Colonic mucosa (tissue), 4 donors: ENCODE results near the gene PNMA1. TPM values are rescaled to one million over a fixed set of nuclear protein-coding genes. Genes with fewer than 3 reads are reported as not detected.

ENCODE experiments used
- DNase-seq: peaks from one replicate; pipeline ENCODE4 v3.0.0-alpha.2; 2020
- H3K27ac ChIP-seq: fragments of 200-600 bp; one replicate; pipeline ENCODE4 v1.8.0; 2021
- H3K27me3 ChIP-seq: fragments of 200-600 bp; one replicate; pipeline ENCODE4 v1.8.0; 2021
- H3K36me3 ChIP-seq: fragments of 200-600 bp; one replicate; pipeline ENCODE4 v1.8.0; 2021
- H3K4me1 ChIP-seq: fragments of 200-600 bp; one replicate; pipeline ENCODE4 v1.8.0; 2021; ENCODE audit warnings: mild to moderate bottlenecking
- H3K4me3 ChIP-seq: fragments of 200-600 bp; one replicate; pipeline ENCODE4 v1.8.0; 2021
- H3K9ac ChIP-seq, 2 donors: one replicate each; pipeline ENCODE4 v1.7.0; 2013; ENCODE audit warnings: control low read depth in 2 of 2, low read depth in 2 of 2, low read length in 2 of 2
- H3K9me3 ChIP-seq: fragments of 200-600 bp; one replicate; pipeline ENCODE4 v1.8.0; 2021
- CTCF ChIP-seq: fragments of 200-600 bp; IDR thresholded peaks from one replicate; pipeline ENCODE4 v1.8.0; 2022; ENCODE audit warnings: antibody characterized with exemption, mild to moderate bottlenecking
- intact Hi-C: fragments of 100-400 bp; cut with DNase I; formaldehyde crosslinking; loops from one replicate; pipeline ENCODE4 v1.14.1; 2022
- total RNA-seq, 2 donors: library from RNA; stranded (reverse); fragmentation: NEBNext Ultra II Directional in 1 of 2; extraction: Animal tissue kit (Norgen Biotek cat#: 25700) in 1 of 2; gene quantifications; one replicate each; pipeline ENCODE4 v1.2.1, GENCODE V29; 2021
- donor health status: healthy.
- donor health status: DM: no; HTN: no; CAD: no.
- donor health status: DM: no; HTN: no; CAD: no.

The PNMA1 gene
- total RNA-seq, 2 donors from 2014 or later: 13.4 to 28.3 TPM

- Histone ChIP-seq H3K4me1 (no peaks in the 10 kb centered on the region), H3K27me3 (no peaks in the 10 kb centered on the region), H3K9me3 (no peaks in the 10 kb centered on the region), H3K36me3 (peaks cover 4% of the 10 kb centered on the region), H3K4me3 (no peak overlapping the region), H3K9ac (no peak overlapping the region), H3K27ac (no peak overlapping the region)
- intact Hi-C loops: loop anchor here (10.0 kb wide), 1 partner anchor 71 kb away; the partner anchor contains the start of gene DNAL1
- DNase-seq: no peak
- no peak for TF ChIP-seq CTCF
Measured at GRCh38 chr14:73715707-73716106, 1.5 kb upstream of the PNMA1 start.

- intact Hi-C loops: loop anchor here (10.0 kb wide), 1 partner anchor 70 kb away; the partner anchor contains the start of gene DNAL1
- no peak overlapping the region for H3K9ac ChIP-seq
- no peak for TF ChIP-seq CTCF
Measured at GRCh38 chr14:73714656-73715081, 485 bp upstream of the PNMA1 start.

GRCh38 chr14:73713206-73713802 is 880 bp downstream of the PNMA1 start:
- intact Hi-C loops: loop anchor here (10.0 kb wide), 1 partner anchor 69 kb away; the partner anchor contains the start of gene DNAL1
- Histone ChIP-seq H3K4me1 (no peaks in the 10 kb centered on the region), H3K4me3 (peak overlapping the region; percentile 87), H3K9ac (peak overlapping the region; percentile 37 to 80), H3K27me3 (no peaks in the 10 kb centered on the region), H3K36me3 (no peaks in the 10 kb centered on the region), H3K27ac (peak overlapping the region; percentile 96), H3K9me3 (no peaks in the 10 kb centered on the region)
- no peak for TF ChIP-seq CTCF
- no peak for DNase-seq

More at GRCh38 chr14:73714656-73715081, 485 bp upstream of the PNMA1 start:
- Histone ChIP-seq H3K4me1 (no peaks in the 10 kb centered on the region), H3K9me3 (no peaks in the 10 kb centered on the region), H3K27me3 (no peaks in the 10 kb centered on the region), H3K36me3 (peaks cover 4% of the 10 kb centered on the region), H3K27ac (no peak overlapping the region), H3K4me3 (peak overlapping the region; percentile 87)
- no peak for DNase-seq

GRCh38 chr14:73712540-73713180 is 1.5 kb downstream of the PNMA1 start:
- peak; percentile 25 for DNase-seq
- H3K4me1 ChIP-seq: no peaks in the 10 kb centered on the region
- TF ChIP-seq CTCF: no peak
- no peaks in the 10 kb centered on the region for H3K9me3 ChIP-seq
- H3K36me3 ChIP-seq: no peaks in the 10 kb centered on the region
- peak overlapping the region; percentile 96 for H3K27ac ChIP-seq
- intact Hi-C loops: loop anchor here (10.0 kb wide), 1 partner anchor 68 kb away; the partner anchor contains the start of gene DNAL1
- H3K27me3 ChIP-seq: no peaks in the 10 kb centered on the region
- peak overlapping the region; percentile 37 to 80 for H3K9ac ChIP-seq
- peak overlapping the region; percentile 87 for H3K4me3 ChIP-seq

- no peaks in the 10 kb centered on the region for H3K4me1 ChIP-seq
Measured at GRCh38 chr14:73712071-73712506, 2.1 kb downstream of the PNMA1 start.

More at GRCh38 chr14:73712071-73712506, 2.1 kb downstream of the PNMA1 start:
- Histone ChIP-seq H3K9ac (peak overlapping the region; percentile 37 to 80), H3K4me3 (peak overlapping the region; percentile 87), H3K27me3 (no peaks in the 10 kb centered on the region), H3K9me3 (no peaks in the 10 kb centered on the region), H3K27ac (peak overlapping the region; percentile 96), H3K36me3 (no peaks in the 10 kb centered on the region)
- no peak for TF ChIP-seq CTCF
- DNase-seq: no peak
- intact Hi-C loops: loop anchor here (10.0 kb wide), 1 partner anchor 67 kb away; the partner anchor contains the start of gene DNAL1
